COLO829 (cell line): ENCODE results near the gene RNU1-4.
"Not testable (repeated sequence)": the region's sequence is repeated elsewhere in the genome, so short reads cannot be mapped to it uniquely, and the experiment has no call there.

Experiments
- DNase-seq: peaks from one replicate; pipeline ENCODE4 v3.0.0; 2012; ENCODE audit warnings: low spot score

RNU1-4 gene

DNA sequence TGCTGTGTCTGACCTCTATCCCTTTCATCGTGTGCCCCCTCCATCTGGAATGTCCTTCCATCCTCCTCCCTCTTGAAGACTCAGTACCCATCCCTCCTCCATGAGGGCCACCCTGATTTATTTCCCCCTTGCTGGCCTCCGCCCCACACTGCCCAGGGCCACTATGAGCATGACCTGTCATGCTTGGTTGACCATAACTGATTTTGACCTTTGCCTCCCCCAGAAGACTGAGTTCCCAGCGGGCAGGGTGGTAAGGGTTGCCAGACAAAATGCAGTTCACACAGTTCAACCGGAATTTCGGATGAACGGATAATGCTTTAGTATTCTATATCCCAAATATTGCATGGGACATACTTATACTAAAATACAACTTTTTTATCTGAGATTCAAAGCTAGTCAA, 31.6 kb upstream of the RNU1-4 start:
- not testable (repeated sequence) for DNase-seq

DNA sequence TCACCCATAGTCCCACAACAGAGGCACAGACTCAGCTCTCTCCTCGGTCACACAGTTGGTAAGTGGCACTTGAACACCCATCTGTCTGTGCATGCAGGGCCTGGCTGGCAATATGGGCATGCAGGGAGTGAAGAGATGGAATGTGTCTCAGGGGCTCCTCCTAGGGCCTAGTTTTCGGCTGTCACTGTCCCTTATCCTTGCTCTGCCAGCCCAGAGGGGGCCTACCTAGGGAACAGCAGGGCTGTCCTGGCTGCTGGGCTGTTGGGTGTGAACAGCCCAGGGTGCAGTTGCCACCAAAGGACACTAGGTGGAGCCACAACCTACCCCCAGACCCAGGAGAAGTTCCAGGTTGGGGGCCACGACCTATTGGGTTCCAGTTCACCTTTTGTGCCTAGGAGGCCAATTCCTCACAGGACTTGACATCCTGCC, 30.6 kb upstream of the RNU1-4 start:
- DNase-seq, result not testable (repeated sequence)

DNA sequence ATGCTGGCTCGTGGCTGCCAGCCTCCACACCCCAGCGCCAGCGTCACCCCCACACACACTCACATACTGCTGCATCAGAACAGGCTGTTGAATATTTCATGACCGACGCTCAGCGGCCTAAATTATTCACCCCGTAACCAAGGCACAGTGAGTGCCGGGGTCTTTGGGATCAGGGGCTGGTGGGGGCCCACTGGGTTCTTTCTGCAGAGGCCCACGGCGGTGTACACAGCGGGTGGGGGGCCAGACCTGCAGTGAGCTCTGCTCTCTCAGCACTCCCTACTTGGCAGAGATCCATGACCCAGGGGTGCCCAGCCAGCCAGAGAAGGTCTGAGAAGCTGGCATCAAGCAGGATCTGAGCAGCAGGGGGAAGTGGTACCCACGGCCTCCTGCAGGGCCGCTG, 29.7 kb upstream of the RNU1-4 start:
- not testable (repeated sequence) for DNase-seq

DNA sequence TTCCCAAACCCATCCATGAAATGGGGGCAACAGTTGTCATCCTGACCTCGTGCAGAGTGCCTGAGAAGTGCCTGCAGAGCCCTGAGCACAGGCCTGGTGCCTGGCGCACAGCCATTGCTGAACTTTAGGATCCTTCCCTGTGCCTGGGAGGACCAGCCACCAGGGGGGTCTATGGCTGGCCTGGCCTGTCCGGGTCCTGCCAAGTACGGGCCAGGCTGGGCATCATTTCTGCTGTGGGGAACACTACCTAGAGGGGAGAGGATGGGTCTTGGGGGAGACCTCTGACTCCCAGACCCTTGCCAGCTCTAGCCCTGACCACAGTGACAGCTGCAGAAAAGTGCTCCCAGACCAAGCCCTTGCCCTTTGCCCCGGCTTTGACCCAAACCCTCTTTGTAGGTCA, 28.2 kb upstream of the RNU1-4 start:
- not testable (repeated sequence) for DNase-seq

DNA sequence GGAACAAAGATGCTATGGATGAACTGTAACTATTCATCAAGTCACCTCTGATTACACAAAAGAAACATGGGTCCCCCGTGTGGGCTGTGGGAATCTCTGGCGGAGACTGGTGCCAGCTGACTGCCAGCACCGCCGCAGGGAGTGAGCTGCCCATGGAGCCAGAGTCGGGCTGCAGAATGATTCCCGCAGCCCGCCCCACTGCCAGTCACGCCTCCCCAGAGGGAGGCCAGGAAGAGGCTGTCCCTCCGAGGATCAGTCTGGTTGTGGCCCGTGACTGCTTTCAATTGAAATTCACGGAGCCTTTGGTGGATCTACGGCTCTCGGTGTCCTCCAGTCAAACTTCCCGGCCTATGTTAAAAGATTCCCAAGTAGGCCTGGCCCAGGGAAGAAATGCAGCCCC, 27.7 kb upstream of the RNU1-4 start:
- DNase-seq, result not testable (repeated sequence)

DNA sequence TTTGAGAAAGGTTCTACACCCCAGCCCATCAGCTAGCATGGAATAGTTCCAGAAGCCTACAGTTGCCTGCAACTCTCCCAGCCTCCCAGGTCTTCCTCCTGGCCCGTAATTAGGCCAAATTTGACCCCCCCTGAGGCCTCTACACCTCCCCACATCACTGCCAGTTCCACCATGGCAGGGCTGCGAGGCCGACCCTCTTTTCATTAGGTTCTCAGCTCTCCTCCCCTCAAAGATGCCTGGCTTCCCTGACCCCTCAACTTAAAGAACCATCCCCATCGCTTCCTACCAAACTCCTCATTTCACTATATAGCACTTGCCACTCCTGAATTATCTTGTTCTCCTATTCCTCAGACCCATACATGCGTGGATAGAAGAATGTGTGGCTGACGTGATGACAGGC, 27.3 kb upstream of the RNU1-4 start:
- not testable (repeated sequence) for DNase-seq

DNA sequence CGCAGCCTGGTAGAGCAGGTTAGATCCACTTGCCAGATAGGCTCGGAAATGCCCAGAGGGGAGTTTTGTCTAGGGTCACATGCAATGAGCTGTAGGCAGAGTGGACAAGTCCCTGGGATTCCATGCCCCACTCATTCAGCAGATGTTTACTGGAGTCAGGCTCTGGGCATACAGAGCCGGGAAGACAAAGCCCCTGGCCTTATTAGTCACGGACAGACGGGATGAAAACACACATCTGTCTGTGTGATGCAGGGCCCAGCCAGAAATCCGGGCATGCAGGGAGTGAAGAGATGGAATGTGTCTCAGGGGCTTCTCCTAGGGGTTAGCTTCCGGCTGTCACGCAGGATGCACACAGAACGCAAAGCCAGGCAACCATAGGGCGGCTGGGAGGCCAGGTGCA, 26.8 kb upstream of the RNU1-4 start:
- DNase-seq, result not testable (repeated sequence)

DNA sequence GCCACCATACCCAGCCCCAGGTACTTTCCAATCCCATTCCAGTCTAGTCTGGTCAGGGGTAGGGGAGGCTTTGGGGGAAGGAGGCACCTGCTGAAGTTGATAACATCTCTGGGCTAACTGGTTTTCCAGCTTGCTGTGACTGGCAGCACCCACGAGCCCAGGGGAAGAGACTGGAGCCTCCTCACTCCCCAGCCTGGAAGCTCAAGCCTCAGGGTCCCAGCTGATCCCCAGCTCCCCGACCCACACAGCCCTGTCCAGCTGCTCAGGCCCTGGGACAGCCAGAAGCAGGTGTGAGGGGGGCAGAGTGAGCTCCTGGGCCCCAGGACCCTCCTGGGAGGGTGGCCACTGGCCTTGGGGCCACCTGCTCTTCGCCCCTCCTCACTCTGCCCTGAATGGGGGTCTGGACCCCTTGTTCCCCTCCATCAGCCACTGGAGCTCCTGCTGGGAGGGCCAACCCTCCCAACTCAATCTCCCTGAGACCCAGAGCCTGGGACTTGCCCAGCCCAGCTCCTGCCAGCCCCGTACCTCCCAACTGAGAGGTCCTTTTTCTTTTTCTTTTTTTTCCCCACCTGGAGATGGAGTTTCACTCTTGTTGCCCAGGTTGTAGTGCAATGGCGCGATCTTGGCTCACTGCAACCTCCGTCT, 23.5 kb upstream of the RNU1-4 start:
- no peak for DNase-seq

DNA sequence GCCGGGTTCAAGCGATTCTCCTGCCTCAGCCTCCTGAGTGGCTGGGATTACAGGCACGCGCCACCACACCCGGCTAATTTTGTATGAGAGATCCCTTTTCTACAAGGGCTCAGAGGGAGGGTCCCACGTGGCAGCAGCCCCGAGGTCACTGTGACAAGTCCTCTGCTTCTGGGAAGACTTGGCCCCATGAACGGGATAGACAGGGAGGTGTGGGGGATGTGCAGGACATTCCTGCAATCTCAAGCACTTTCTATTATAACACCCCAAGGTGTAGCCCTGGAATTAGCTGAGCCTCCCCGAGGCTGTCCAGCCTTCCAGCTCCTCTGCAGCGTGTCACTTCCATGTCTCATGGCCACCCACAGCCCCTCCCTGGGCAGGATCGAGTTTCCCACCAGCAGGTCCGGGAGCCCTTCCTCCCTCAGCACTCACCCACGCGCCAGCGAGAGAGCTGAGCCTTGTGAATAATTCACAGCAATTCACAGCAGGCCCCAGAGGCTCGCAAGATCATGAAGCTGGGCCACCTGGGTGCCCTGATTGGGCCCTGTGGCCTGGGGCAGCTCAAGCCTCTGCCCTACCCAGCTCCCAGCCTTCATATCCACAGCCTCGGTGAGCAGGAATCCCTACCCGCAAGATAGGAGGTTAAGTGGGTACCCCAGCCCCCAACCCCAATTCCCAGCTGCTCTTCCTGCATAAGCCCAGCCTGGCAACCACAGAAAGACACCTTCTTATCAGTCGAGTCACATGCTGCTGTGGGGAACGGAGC, 22.8 kb upstream of the RNU1-4 start:
- no peak for DNase-seq

DNA sequence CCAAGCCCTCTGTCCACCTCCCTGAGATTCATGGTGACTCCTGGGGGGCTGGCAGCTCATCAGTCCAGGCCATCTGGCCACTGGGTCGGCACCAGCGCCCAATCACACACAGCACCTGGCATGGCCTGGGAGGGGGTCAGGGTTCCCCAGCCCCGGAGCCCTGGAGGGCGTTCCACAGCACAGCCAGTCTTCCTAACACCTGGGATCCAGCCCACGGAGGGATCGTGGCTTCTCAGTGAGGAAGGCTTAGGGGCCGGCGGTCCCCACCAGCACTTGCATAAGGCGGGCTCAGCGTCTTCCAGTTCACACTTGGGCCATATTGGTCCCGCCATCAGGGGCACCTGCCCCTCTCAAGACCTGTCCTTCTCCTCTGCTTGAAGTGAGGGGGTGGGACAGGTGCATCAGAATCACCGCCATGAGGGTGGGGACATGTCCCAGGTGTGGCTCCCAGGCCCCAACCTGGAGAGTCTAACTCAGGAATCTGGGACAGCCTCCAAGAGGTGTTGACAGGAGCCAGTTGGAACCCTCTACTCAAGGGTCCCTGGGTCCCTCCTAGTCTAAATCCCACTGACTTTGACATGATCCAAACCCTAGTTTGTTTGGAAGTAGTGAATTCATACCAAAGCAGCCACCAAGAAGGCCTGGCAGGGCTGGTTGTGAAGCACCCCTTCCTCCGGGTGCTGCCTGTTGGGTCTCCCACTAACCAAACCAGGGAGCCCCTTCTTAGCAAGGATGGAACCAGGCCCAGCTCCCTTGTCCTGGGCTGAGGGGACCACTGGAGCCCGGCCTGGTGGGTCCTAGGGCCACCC, 22.0 kb upstream of the RNU1-4 start:
- not testable (repeated sequence) for DNase-seq

DNA sequence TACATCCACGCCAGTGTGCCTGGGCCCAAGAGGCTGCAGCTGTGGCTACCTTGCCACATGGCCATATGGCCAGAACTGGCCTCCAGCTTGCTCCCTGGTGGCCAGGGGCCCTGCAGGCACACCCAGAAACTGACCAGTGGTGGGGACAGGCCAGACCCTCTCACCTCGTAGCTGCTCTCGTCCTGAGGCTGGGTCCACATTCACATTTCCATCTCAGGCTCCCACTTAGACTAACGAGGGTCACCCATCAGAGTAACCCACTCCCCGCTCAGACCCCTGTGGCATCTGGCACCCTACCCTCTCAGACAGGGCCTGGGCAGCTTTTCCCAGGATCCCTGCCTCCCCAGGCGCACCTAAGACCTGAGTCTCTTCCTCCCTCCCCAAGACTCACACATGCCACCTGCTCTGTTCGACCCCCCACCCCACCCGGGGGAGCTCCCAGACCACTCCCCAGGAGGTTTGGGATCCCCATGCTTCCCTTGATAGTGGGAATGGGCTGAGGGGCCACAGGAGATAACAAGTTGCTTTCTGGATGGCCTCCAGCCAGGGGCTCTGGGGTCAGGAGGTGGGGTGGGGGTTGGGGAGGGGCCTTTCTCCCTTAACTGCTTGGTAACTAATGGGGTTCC, 21.3 kb upstream of the RNU1-4 start:
- no peak for DNase-seq

DNA sequence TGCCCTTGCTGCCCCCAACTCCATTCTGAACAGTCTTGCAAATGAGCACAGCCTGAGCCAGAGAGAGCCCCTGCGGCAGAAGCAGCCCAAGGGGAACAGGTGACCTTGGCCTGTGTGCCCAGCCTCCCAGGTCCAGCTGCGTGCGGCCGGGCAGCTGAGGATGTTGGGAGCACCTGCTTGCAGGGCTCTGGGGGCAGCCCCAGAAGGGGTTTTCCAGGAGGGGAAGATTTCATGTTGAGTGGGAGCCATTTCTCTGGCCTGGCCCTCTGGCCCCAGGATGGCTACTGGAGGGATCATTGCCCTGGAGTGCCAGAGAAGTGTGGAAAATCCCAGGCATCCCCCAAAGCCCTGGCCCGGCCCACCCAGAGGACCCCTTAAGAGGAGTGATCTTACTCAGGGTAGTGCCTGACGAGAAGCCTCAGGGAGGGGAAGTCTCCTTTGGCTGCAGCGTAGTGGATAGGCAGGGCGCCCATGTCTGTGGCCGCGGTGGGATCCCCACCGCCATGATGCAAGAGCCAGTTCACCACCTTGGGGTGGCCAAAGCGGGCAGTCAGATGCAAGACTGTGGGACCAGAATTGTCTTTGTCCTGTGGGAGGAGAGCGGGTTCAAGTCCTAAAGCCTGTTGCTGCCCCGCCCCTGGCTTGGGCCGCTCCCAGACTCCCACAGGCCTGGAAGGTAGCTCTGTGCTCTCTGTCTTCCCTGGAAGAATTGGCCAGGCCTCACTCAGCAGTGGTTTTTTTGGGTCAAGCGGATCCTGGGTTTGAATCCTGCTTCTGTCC, 20.6 kb upstream of the RNU1-4 start:
- no peak for DNase-seq

DNA sequence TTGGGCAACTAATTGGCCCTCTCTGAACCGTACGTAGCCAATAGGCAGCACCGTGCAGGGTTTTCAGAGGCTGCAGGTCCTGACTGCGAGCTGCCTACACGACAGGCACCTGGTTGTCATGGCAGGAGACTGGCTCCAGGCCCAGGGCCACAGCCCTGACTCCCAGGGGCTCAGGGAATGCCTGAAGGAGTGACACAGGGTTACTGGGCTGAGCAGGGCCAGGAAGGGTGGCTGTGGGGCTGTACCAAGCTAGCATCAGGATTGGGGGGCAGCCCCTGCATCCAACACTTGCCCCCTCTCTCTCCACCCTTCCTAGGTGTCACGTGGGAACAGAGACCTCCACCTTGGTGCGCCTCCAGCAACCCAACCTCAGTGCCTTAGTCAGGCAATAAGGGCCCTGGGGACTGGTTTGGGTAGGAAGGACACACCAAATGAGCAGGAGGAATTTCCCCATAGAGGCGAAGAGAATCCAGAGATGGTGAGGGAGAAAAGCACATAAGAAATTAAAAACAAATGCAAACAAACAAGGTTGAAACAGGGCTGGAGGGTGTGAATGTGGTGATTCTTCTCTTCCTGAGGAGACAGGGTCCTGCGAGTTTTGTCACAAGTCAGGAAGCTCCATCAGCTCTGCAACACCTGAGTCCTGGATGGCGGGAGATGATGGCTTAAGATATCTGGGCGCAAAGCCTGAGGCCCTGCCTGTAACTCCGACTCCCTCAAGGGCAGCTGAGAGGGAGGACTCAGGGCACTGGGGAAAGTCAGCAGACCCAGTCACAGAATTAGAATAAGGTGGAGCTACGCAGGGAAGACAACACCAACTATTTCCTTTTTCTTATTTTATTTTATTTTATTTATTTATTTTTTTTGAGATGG, 19.7 kb upstream of the RNU1-4 start:
- DNase-seq, result no peak

DNA sequence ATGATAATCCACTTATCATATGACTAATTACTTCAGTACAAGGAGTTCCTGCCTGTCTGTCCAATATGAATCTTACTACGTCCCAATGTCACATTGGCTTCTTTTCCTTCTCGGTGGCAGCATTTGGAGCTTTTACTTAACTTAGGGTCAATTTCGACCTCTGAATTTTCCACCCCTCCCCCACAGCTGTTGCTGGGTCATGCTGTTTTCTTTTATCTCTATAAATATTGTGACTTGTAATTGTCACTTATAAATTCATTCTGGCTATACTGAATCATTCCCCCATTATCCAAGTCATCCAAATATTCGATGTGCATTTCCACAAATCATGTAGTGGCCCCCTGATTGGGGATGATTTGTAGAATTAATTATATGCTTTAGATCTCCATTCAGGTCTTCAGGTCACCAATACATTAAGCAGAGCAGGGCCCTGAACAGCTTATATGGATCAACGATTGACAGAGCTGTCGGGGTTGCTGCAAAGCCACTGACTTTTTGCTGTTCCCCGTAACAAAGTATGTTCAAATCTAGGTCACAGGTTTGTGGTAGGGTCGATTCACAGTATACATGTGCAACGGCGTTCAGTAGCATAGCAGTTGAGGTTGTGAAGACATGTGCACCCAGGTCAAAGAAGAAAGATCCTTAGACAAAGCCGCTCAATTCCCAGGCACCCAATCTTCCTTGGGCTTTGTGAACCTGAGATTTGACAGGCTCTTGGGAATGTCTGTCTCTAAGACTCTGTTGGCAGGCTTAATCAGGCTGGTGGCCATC, 18.3 kb upstream of the RNU1-4 start:
- no peak for DNase-seq

DNA sequence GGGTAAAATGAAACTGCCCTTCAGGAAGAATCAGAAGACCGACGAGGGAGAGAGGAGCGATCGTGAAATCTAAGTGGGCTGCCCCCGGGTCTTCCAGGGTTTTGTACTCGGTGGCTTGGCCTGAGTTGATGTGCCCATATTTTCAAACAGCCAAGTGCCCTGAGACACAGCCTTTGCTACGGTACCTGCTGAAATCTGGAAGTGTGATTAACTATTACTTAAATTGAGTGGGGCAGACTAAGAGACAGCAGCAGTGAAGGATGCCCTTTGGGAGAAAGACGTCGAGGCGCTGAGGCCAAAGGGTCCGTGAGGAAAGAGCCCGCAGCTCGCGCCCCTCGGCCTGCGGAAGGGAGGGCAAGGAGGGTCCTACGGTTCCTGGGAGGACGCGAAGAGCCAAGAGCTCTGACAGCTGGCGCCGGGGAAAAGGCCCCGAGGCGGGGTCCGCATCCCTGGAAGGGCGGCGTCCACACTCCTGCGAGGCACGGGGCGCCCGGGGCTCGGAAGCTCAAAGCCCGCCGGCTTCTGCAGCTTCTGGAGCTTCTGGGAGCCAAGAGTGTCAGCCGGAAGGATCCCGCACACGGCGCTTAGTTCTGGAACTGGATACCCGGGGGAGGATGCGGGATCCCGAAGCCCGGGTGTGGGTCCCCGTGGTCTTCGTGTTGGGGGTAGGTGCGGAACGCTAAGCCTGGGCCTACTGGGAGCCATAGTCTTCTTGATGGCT, 15.4 kb upstream of the RNU1-4 start:
- no peak for DNase-seq

DNA sequence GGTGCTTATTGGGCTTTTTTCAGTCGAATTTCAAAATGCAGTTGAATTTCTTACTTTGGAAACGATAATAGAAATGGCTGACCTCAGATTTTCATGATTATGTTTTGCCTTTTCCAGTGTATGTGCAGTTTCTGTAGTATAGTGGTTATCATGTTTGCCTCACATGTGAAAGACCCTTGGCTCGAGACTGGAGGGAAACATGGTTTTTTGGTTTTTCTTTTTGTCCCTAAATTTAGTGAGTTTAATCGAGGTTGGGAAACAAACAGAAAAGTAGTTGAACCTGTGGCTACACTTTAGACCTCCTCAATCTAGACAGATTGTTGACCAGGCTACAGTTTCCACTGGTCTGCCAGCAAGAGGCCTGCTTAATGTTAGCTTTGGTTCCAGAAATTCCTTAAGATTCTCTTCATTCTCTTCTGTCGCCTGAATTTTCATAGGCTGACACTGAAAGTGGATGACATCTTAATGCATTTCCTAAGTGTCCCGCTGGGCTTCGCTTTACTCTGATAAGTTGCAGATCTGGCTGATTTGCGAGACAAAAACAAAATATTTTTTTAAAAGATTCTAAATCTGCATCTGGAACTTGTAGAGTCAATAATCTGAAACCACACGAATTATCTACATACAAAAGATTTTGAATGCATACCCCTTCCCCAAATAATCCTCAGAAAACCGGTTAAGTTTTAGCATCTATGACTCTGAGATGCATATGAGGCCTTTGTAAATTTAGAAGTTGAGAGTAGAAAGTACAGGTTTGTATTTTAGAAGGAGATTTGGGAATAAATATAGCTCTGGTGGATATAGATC, 14.7 kb upstream of the RNU1-4 start:
- DNase-seq, result not testable (repeated sequence)

DNA sequence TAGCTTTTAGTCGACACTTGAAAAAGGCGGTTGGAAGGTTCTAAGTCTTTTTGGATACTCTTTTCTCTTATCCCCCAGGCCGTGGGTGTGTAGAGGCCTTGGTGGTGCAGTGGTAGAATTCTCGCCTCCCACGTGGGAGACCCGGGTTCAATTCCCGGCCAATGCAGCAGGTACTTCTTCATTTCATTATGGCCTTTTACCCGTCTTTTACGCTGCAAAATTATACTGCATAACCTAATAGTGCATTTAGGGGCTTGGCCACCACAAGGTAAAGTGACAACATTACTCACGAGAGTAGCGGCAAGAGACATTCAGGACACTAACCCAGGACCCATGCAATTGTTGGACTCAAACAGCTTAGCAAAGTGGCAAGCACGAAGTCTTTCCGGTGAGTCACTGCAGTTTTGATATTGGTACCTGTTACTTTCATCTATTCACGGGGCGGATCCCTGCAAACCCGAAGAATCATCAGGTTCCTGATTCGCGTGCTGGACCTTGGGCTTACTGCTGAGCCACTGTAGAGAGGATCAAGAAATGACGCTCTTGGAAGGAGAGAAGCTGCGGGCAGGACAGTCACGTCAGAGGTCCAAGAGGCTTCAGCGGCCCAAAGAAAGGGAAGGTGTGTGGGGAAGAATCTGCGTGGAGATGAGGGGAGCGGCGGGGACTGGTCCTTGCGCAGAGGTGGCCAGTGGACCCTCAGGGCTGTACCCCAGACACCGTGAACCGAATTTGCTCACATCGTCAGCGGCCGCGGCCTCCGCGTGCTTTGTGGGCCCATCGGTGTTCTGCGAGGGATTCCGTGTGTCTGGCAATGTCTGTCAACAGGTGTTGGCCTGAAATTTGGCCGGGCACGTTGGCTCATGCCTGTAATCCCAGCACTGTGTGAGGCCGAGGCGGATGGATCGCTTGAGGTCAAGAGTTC, 12.9 kb upstream of the RNU1-4 start:
- DNase-seq, result no peak
